ENCODE data around the gene GJA1.
"Not testable (repeated sequence)": the region's sequence is repeated elsewhere in the genome, so short reads cannot be mapped to it uniquely, and the experiment has no call there.

Gene GJA1

GRCh38 chr6:121435444-121436069, at the start of gene GJA1:
TSS of gene GJA1 (plus strand) at chr6:121435646. CDS start at chr6:121446848, 11,202 bp downstream.
- DNase-seq, result no peak

GRCh38 chr6:121386551-121386950, 48.9 kb upstream of the GJA1 start:
- not testable (repeated sequence) for DNase-seq

- DNase-seq, result no peak
Measured at GRCh38 chr6:121389419-121389818, 46.0 kb upstream of the GJA1 start.

DNA sequence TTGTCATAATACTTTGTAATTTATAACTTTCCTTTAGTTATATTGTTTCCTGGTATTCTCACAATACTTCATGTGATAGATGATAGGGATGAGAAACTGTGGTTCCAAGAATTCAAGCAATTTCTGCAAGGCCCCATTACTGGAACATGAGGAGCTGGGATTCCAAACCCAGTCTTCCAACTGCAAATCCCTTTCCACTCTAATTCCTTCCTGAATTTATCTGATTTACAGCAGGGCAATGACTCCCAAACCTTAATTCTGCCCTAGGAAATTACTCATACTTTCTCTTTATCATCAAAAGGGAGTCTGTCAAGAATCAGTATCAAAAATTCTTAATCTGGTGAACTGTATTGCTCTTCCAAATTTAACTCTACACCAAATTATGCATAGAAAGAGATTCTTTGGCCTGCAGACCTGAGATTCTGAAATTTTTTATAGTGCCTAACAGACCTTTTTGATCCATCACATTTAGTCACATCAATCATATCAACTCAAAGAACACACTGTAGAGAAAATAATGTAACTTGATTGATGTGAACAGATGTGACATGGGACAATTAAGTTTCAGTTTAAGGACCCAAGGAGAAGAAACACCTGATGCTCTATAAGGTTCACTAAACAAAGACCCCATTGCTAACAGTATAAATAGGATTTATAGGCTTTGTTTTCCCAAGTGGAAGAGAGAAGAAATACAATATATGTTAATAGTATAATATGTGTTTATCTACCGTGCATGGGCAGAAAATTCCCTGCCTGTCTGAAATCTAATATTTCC, 41.5 kb upstream of the GJA1 start:
- no peak for DNase-seq

GRCh38 chr6:121395736-121396135, 39.7 kb upstream of the GJA1 start:
- no peak for DNase-seq

DNA sequence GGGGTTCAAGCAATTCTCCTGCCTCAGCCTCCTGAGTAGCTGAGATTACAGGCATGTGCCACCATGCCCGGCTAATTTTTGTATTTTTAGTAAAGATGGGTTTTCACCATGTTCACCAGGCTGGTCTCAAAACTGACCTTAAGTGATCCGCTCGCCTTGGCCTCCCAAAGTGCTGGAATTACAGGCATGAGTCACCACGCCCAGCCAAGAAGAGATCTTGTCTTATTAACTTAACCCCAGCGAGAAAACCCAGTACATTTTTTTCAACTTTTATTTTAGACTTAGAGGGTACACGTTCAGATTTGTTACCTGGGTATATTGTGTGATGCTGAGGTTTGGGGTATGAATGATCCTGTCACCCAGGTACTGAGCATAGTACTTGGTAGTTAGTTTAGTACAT, 38.3 kb upstream of the GJA1 start:
- not testable (repeated sequence) for DNase-seq

- DNase-seq, result no peak
Measured at GRCh38 chr6:121398127-121398526, 37.3 kb upstream of the GJA1 start.

- DNase-seq, result no peak
Measured at GRCh38 chr6:121399966-121400365, 35.5 kb upstream of the GJA1 start.

GRCh38 chr6:121403964-121404363, 31.5 kb upstream of the GJA1 start:
- DNase-seq, result no peak

GRCh38 chr6:121405306-121405705, 30.1 kb upstream of the GJA1 start:
- no peak for DNase-seq

- DNase-seq, result no peak
Measured at GRCh38 chr6:121408321-121408720, 27.1 kb upstream of the GJA1 start.

DNA sequence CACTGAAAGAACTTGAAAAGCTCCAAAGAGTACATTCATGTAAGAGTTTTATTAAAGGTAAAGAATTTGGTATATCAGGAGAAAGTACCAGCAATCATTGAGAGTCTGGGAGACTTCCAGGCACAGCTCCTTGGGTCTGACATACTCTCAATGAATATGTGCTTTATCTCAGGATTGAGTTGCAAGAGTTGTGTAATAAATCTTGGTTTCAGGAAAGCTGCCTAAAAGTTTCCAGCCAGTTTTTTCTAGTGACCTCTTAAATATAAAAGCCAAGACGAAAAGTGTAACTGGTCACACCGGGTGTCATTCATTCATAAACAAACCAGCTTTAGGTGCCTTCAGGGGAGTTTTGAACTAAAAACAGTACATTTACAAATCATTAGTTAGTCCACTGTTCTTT, 21.6 kb upstream of the GJA1 start:
- DNase-seq, result no peak

DNA sequence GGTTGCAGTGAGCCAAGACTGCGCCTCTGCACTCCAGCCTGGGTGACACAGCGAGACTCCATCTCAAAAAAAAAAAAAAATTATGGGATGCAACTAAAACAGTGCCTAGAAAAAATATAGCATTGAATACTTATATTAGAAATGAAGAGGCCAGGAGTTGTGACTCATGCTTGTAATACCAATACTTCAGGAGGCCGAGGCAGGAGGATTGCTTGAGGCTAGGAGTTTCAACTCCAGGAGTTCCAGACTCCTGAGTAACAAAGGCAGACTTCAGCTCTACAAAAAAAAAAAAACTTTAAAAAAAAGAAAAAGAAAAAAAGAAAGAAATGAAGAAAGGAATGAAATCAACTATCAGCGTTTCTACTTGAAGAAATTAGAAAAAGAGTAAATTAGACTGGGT, 17.1 kb upstream of the GJA1 start:
- DNase-seq, result no peak

GRCh38 chr6:121426686-121427085, 8.8 kb upstream of the GJA1 start:
- DNase-seq, result no peak

DNA sequence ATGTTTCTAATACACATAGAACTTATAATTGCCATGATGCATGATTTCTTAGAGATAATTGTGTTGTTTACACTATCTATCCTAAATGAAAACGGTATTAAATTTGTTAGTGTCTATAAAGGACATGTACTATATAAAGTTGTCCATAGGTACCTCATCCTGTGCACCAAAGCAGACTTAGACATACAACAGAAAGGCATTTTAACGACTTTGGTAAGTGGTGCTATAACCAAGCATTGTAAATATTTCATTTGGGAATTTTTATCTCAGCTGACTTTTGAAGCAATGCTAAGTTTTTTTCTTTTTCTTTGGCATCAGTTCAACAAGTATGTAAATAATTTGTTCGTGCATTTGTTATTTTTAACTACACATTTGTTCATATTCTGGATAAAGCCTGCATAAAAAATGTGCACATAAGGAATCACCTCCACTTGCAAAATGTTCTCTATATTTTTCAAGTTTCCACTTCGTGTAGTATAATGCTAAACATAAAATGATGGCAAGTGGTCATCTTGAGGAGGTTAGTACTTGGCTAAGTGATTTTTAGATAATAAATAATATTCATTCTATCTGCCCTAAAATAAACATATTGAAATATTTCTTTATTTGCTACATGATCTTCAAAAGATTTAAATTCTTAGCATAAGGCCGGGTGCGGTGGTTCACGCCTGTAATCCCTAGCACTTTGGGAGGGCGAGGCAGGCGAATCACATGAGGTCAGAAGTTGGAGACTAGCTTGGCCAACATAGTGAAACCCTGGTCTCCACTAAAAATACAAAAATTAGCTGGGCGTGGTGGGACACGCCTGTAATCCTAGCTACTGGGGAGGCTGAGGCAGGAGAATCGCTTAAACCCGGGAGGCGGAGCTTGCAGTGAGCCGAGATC, 6.3 kb upstream of the GJA1 start:
- no peak for DNase-seq

DNA sequence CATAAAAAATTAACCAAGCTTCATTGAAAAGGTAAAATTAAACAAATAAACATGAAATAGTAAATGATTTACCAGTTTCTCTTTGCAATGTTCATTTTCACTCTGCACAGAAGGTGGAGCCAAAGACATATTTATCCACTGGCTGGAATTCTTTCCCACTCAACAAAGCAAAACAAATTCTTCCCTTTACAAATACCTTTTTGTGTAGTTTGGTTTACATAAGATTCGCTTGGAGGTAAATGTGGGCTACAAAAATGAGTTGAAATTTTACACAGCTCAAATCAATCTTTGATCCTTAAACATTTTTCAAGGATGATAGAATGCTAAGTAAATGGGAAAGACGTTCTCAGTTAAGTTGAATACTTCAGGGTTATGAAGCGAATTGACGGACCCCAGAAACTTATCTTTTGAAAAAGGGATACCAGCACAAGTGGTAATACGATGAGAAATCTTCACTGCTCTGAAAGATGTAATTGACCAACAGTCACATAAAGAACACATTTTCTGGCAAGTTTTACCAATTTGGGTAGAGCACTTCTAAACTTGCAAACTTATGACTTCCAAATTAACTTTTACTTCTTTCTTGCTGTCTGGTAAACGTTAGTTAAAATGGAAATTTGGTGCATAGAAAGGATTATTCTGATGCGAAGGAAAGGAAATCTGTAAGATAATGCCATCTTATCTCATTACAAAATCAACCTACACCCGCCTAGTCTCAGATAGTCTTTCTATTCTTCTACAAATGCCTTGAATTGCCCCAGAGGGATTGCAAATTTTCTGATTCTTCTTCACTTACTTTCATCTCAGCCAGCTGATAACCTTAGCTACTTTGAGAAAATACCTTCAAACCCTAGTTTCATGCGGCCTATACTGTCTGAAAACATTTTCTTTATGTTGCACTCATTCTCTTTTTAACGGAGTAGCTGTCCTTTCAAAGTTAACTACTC, 4.7 kb upstream of the GJA1 start:
- no peak for DNase-seq

- not testable (repeated sequence) for DNase-seq
Measured at GRCh38 chr6:121431776-121432175, 3.7 kb upstream of the GJA1 start.

DNA sequence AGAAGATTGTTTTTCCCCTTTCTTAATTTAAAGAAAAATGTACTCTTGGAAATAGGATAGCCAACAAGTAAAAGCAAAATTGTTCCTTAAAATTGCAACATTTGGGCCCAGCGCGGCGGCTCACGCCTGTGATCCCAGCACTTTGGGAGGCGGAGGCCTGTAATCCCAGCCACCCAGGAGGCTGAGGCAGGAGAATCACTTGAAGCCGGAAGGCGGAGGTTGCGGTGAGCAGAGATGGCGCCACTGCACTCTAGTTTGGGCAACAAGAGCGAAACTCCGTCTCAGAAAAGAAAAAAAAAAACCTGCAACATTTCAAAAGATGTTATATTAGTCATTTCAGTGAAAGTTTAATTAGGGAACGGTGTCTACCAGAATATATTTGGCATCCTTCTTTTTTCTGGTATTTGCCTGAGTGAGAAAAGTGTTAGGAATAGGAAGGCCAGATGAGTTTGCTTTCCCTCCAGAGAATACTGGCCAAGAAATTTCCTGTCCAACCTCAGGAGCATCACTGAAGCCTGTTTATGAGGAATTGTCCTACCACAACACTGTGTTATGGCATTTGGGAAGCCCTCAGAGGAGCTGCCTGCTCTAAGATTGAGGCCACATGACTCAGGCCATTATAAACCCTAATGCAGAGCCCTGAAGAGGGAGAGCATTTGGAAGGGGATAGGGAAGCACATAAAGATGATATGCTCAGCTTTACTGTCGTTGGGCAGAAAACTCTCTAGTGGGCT, 1.2 kb upstream of the GJA1 start:
- no peak for DNase-seq

DNA sequence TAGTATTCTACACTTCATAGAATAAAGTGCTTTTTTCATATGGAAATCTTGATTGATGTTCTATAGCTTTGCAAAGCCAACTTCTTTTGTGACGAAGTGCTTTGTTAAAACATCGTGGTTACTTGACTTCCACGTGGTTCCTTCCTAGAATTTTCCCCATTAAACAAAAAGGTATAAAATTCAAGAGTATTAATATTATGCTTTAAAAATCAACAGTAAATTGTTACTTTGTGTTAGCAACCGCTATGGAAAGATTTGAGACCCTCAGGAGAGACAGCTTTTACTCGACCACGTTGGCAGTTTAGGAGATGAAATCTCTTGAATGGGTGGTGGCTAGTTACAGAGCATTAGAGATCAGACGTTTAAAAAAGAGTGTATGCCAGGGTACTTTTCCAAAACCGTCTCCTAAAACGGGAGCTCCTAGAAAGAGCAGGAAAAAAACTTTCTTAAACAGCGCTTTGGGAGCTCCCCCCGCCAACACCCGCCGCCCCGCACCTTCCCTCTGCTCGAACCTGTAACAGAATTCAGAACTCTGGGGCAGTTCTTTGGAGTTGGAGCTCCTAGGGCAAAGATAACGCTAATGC, 920 bp downstream of the GJA1 start:
- DNase-seq, result no peak

- DNase-seq, result peak; percentile 8
Measured at GRCh38 chr6:121436960-121437850, 1.8 kb downstream of the GJA1 start.

Measured in stimulated activated CD4-positive, alpha-beta T cell treated with anti-CD3 and anti-CD28 coated beads, Interleukin-4, amount 100 ng/mL, for 1 hour (primary cell).